Activated T-helper 1 cell treated with Interleukin-2 at 50 U/mL for 16 hours (primary cell): ENCODE data around the gene ELFN2.
"Not testable (repeated sequence)": the region's sequence is repeated elsewhere in the genome, so short reads cannot be mapped to it uniquely, and the experiment has no call there.

Source experiments
- DNase-seq: peaks from one replicate; pipeline ENCODE4 v3.0.0-alpha.2; 2020; ENCODE audit warnings: low read depth

Gene ELFN2

GRCh38 chr22:37410174-37411055 lies 16.9 kb downstream of the ELFN2 start:
- no peak for DNase-seq

- DNase-seq = no peak
These were observed 17.7 kb downstream of the ELFN2 start for GRCh38 chr22:37409459-37410050.

GRCh38 chr22:37409031-37409430 lies 18.2 kb downstream of the ELFN2 start:
- no peak for DNase-seq

- no peak for DNase-seq
These were observed 19.4 kb downstream of the ELFN2 start for GRCh38 chr22:37407856-37408255.

- DNase-seq = no peak
These were observed 20.6 kb downstream of the ELFN2 start for GRCh38 chr22:37406441-37407235.

- DNase-seq = no peak
These were observed 23.2 kb downstream of the ELFN2 start for GRCh38 chr22:37404091-37404490.

GRCh38 chr22:37403267-37403960 lies 23.9 kb downstream of the ELFN2 start:
- DNase-seq = no peak

- DNase-seq = no peak
These were observed 25.1 kb downstream of the ELFN2 start for GRCh38 chr22:37402184-37402506.

- no peak for DNase-seq
These were observed 25.7 kb downstream of the ELFN2 start for GRCh38 chr22:37401401-37402183.

GRCh38 chr22:37400719-37401118 lies 26.6 kb downstream of the ELFN2 start:
- no peak for DNase-seq

- not testable (repeated sequence) for DNase-seq
These were observed 27.8 kb downstream of the ELFN2 start for GRCh38 chr22:37399457-37399856.

GRCh38 chr22:37397226-37397625 lies 30.1 kb downstream of the ELFN2 start:
- no peak for DNase-seq

GRCh38 chr22:37396488-37397084 lies 30.7 kb downstream of the ELFN2 start:
- no peak for DNase-seq

- DNase-seq = no peak
These were observed 32.9 kb downstream of the ELFN2 start for GRCh38 chr22:37394341-37394740.

GRCh38 chr22:37393746-37394145 lies 33.5 kb downstream of the ELFN2 start:
- no peak for DNase-seq

- DNase-seq = no peak
These were observed 34.5 kb downstream of the ELFN2 start for GRCh38 chr22:37392721-37393328.

GRCh38 chr22:37391702-37392101 lies 35.6 kb downstream of the ELFN2 start:
- no peak for DNase-seq

- no peak for DNase-seq
These were observed 37.2 kb downstream of the ELFN2 start for GRCh38 chr22:37390075-37390474.

- no peak for DNase-seq
These were observed 38.7 kb downstream of the ELFN2 start for GRCh38 chr22:37388538-37388937.

GRCh38 chr22:37387793-37388192 lies 39.5 kb downstream of the ELFN2 start:
- DNase-seq = no peak

GRCh38 chr22:37386441-37386840 lies 40.8 kb downstream of the ELFN2 start:
- no peak for DNase-seq
